Right lobe of liver (tissue), 6 donors: ENCODE measurements around the gene XRCC3. TPM values are rescaled to one million over a fixed set of nuclear protein-coding genes. Genes with fewer than 3 reads are reported as not detected.
A peak's percentile ranks its signal among the peaks of the same experiment; 100 is the strongest.

Experiments used
- ATAC-seq, 4 donors: fragments of 200-7000 bp; cut with Tn5 transposase; one replicate each; pipeline ENCODE4 v1.9.1; 2020; ENCODE audit warnings: mild to moderate bottlenecking in 4 of 4, moderate library complexity in 4 of 4
- DNase-seq, 3 donors: peaks; one replicate each; pipeline ENCODE4 v3.0.0-alpha.2; 2020
- H3K27ac ChIP-seq, 3 donors: fragments of 200-600 bp; one replicate each; pipeline ENCODE4 v1.8.0; 2022
- H3K27me3 ChIP-seq, 2 donors: fragments of 200-600 bp; one replicate each; pipeline ENCODE4 v1.8.0; 2022
- H3K36me3 ChIP-seq, 4 donors: fragments of 200-600 bp; sonication (generic) in 1 of 4; one replicate each; pipeline versions ENCODE4 v1.5.1 to v1.8.0; 2017 to 2022; ENCODE audit warnings: control low read depth in 1 of 4
- H3K4me1 ChIP-seq, 4 donors: fragments of 200-600 bp; sonication (generic) in 1 of 4; one replicate each; pipeline versions ENCODE4 v1.5.1 to v1.8.0; 2017 to 2022; ENCODE audit warnings: control low read depth in 1 of 4
- H3K4me3 ChIP-seq, 3 donors: fragments of 200-600 bp; one replicate each; pipeline ENCODE4 v1.8.0; 2022
- H3K9me3 ChIP-seq, 4 donors: fragments of 200-600 bp; sonication (generic) in 1 of 4; one replicate each; pipeline versions ENCODE4 v1.5.1 to v1.8.0; 2017 to 2022; ENCODE audit warnings: control low read depth in 1 of 4
- POLR2A ChIP-seq: fragments of 450-650 bp; IDR thresholded peaks from one replicate; pipeline ENCODE4 v1.6.1; 2017; ENCODE audit warnings: antibody characterized with exemption, mild to moderate bottlenecking
- WGBS: methylation state at CpG from one replicate; pipeline ENCODE4 v1.1.6; 2018; ENCODE audit warnings: low coverage, low lambda C conversion rate; ENCODE audit not compliant: insufficient coverage; ENCODE audit errors: missing lambda C conversion rate; 5-methylcytosine and 5-hydroxymethylcytosine counted together
- intact Hi-C, 2 donors: fragments of 100-400 bp; cut with DNase I; formaldehyde crosslinking; loops; one replicate each; pipeline versions ENCODE4 v1.11.2 to v1.14.1; 2022
- total RNA-seq, 6 experiments: library from RNA; depleted of rRNA in 2 of 6; stranded (reverse); fragments of >200 nt in 2 of 6; fragmentation: NEBNext Ultra II Directional in 3 of 6; extraction: Animal tissue kit (Norgen Biotek cat#: 25700) in 3 of 6; gene quantifications; one replicate each; pipeline versions ENCODE4 v1.1.0 to v1.2.4, GENCODE V29; 2016 to 2023
- TF ChIP-seq, protein P1 (sequence below), 4 donors: fragments of 200-600 bp in 3 of 4; fragments of 450-650 bp in 1 of 4; IDR thresholded peaks; one replicate each; pipeline versions ENCODE4 v1.5.1 to v1.8.0; 2016 to 2022; ENCODE audit warnings: antibody characterized with exemption in 4 of 4, mild to moderate bottlenecking in 2 of 4
- donor health status: DM: no; HTN: yes; CAD: no.
- donor health status: DM: no; HTN: no; CAD: no.
- donor health status: DM: no; HTN: no; CAD: no.
- donor health status: DM: no; HTN: yes; CAD: no.
- donor health status: DM: no; HTN: yes; CAD: no.

The XRCC3 gene
- total RNA-seq, 6 experiments from 2014 or later = 0.88 to 6.3 (median 1.8) TPM

DNA sequence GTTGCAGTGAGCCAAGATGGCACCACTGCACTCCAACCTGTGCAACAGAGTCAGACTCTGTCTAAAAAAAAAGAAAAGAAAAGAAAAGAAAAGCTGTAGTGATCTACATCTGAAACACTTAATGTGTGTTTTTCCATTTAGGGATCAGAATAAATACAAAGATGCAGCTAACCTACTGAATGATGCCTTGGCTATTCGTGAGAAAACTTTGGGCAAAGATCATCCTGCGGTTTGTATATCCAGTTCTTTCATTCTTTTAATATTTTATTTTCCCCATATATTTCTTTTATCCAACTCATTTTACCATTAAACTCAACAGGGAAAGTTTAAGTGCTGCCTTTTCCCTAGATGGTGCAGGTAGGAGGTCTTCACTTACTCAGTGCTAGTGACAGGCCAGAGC, 45.9 kb downstream of the XRCC3 start:
- 96% methylated on average over 2 of the region's 2 CpGs for WGBS
- no peak for ATAC-seq
- H3K9me3 ChIP-seq = no peaks in the 10 kb centered on the region
- H3K4me3 ChIP-seq = no peak overlapping the region
- no peak overlapping the region for H3K27ac ChIP-seq
- H3K27me3 ChIP-seq = no peaks in the 10 kb centered on the region
- intact Hi-C loops = no loop called here
- TF ChIP-seq POLR2A = no peak
- TF ChIP-seq, protein P1, sequence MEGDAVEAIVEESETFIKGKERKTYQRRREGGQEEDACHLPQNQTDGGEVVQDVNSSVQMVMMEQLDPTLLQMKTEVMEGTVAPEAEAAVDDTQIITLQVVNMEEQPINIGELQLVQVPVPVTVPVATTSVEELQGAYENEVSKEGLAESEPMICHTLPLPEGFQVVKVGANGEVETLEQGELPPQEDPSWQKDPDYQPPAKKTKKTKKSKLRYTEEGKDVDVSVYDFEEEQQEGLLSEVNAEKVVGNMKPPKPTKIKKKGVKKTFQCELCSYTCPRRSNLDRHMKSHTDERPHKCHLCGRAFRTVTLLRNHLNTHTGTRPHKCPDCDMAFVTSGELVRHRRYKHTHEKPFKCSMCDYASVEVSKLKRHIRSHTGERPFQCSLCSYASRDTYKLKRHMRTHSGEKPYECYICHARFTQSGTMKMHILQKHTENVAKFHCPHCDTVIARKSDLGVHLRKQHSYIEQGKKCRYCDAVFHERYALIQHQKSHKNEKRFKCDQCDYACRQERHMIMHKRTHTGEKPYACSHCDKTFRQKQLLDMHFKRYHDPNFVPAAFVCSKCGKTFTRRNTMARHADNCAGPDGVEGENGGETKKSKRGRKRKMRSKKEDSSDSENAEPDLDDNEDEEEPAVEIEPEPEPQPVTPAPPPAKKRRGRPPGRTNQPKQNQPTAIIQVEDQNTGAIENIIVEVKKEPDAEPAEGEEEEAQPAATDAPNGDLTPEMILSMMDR (IDR thresholded peaks at IDR 0.05) = no peak
- no peaks in the 10 kb centered on the region for H3K4me1 ChIP-seq
- H3K36me3 ChIP-seq = peaks cover 7 to 81% (median 37%) of the 10 kb centered on the region in 4 donors
- DNase-seq = no peak

DNA sequence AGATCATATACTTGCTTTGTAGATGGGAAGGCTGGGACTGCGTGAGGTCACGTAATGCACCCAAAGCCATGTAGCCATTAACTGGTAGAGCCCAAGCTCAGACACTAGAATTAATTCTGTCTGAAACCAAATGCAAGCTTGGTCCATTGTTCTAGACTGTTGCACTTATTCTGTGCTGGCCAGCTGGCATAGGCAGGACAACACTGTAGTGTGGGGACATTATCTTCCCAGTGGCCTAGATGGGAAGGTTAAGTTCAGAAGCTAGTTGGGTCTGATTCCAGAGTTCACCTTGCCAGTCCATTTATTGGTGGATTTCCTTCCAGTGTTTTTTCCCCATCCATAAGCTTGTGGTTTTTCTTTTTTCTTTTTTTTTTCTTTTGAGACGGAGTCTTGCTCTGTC, 47.1 kb downstream of the XRCC3 start:
- DNase-seq (no peak), ATAC-seq (no peak)
- TF ChIP-seq POLR2A = no peak
- TF ChIP-seq, protein P1 (IDR thresholded peaks at IDR 0.05) = no peak
- H3K27me3 ChIP-seq = no peaks in the 10 kb centered on the region
- peaks cover 2 to 79% (median 28%) of the 10 kb centered on the region in 4 donors for H3K36me3 ChIP-seq
- intact Hi-C loops = no loop called here
- no peak overlapping the region for H3K4me3 ChIP-seq
- no peaks in the 10 kb centered on the region for H3K9me3 ChIP-seq
- no peak overlapping the region for H3K27ac ChIP-seq
- 89% methylated on average over 3 of the region's 3 CpGs for WGBS
- H3K4me1 ChIP-seq = no peaks in the 10 kb centered on the region

DNA sequence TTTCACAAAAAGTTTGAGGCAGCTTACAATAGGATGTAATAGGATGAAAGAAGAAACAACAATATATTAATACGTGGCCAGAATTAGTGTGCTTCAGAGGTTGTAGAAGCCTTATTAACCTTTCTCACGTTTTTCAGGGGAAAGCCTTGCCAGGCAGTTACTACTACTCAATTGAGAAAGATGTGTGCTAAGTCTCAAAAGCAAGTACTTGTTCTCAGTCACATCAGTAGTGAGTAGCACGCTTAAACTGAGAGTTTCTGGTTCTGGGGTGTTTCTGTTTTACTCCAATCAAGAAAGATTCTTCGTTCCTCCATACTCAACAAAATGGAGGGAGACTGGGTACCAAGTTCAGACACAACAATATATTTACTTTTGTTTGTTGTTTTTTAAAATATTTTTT, 47.6 kb downstream of the XRCC3 start:
- TF ChIP-seq, protein P1 (IDR thresholded peaks at IDR 0.05) = no peak
- TF ChIP-seq POLR2A = no peak
- intact Hi-C loops = no loop called here
- H3K27me3 ChIP-seq = no peaks in the 10 kb centered on the region
- peaks cover 0 to 79% (median 25%) of the 10 kb centered on the region in 4 donors for H3K36me3 ChIP-seq
- no peaks in the 10 kb centered on the region for H3K9me3 ChIP-seq
- DNase-seq (no peak), ATAC-seq (no peak)
- WGBS = 60% methylated on average over 4 of the region's 4 CpGs
- no peak overlapping the region for H3K27ac ChIP-seq
- no peaks in the 10 kb centered on the region for H3K4me1 ChIP-seq
- H3K4me3 ChIP-seq = no peak overlapping the region

DNA sequence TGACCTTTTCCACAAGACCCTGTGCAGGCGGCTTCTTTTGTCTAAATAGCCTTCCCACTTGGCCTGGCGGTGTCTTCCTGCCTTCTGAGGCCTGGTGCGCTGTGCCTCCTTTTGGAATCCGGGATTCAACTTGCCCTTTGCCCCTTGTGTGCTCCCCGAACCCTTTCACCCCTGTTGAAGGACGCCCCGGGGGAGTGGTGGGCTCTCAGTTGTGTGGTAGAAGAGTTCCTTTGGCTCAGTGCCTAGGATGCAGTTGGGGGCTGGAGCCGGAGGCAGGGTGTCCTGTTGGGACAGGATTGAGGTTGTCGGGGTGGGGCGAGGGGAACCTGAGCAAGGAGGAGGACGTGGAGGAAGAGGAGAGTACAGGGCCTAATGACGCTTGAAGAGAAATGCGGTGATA, 51.7 kb downstream of the XRCC3 start:
- intact Hi-C loops = no loop called here
- DNase-seq (no peak), ATAC-seq (peak in 1 of 4 donors; percentile 13)
- TF ChIP-seq POLR2A = no peak
- TF ChIP-seq, protein P1 (IDR thresholded peaks at IDR 0.05) = no peak
- Histone ChIP-seq H3K36me3 (peaks cover 0 to 84% (median 22%) of the 10 kb centered on the region in 4 donors), H3K27ac (peak overlapping the region; percentile 20 to 37 (median 21)), H3K9me3 (no peaks in the 10 kb centered on the region), H3K27me3 (no peaks in the 10 kb centered on the region), H3K4me1 (no peaks in the 10 kb centered on the region), H3K4me3 (no peak overlapping the region)
- WGBS = 81% methylated on average over 11 of the region's 13 CpGs

DNA sequence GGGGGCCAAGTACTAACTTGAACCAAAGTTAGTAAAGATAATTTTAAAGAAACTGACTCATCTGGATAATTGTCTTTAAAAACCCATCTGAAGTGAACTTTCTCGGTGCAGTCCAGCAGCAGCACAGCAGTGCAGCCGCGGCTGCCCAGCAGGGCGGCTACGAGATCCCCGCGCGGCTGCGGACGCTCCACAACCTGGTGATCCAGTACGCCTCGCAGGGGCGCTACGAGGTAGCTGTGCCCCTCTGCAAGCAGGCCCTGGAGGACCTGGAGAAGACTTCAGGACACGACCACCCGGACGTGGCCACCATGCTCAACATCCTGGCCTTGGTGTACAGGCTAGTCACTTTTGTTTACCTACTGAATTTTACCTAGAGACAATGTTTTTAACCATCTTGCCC, 52.7 kb downstream of the XRCC3 start:
- ATAC-seq (no peak), DNase-seq (no peak)
- intact Hi-C loops = no loop called here
- no peaks in the 10 kb centered on the region for H3K27me3 ChIP-seq
- H3K4me1 ChIP-seq = no peaks in the 10 kb centered on the region
- no peaks in the 10 kb centered on the region for H3K9me3 ChIP-seq
- no peak for TF ChIP-seq POLR2A
- TF ChIP-seq, protein P1 (IDR thresholded peaks at IDR 0.05) = no peak
- peaks cover 0 to 84% (median 23%) of the 10 kb centered on the region in 4 donors for H3K36me3 ChIP-seq
- H3K4me3 ChIP-seq = no peak overlapping the region
- WGBS = 96% methylated on average over 9 of the region's 17 CpGs
- no peak overlapping the region for H3K27ac ChIP-seq
